HCT116 (cell line): Measurements from ENCODE around the gene MICAL1. TPM values are rescaled to one million over a fixed set of nuclear protein-coding genes. Genes with fewer than 3 reads are reported as not detected.

Experiments used
- ATAC-seq: fragments of 200-7000 bp; cut with Tn5 transposase; 2 replicates; pipeline ENCODE4 v1.9.1; 2020; ENCODE audit warnings: mild to moderate bottlenecking, moderate library complexity
- BruUV-seq: library from RNA; stranded (reverse); fragments of 400-500 nt; replicated peaks from 2 replicates; lab custom pipeline; 2021; lab: Mats Ljungman, UMichigan
- CTCF ChIA-PET: fragments of 300-600 bp; sonication (Branson Sonifier 250); formaldehyde crosslinking; loops from one replicate; lab custom pipeline; 2021; ENCODE audit warnings: antibody characterized with exemption; lab: Charles Lee
- POLR2A ChIA-PET: fragments of 300-600, 350-600 bp; sonication (Branson Sonifier 250); formaldehyde crosslinking; loops from one replicate; lab custom pipeline; 2021; ENCODE audit warnings: antibody characterized with exemption; lab: Charles Lee
- RAD21 ChIA-PET, 2 experiments: fragments of 300-600 bp; sonication (Branson Sonifier 250); formaldehyde crosslinking; loops; one replicate each; lab custom pipeline; 2023; ENCODE audit warnings: low total read pairs in 2 of 2; ENCODE audit not compliant: uncharacterized antibody in 2 of 2, unreplicated experiment in 2 of 2, low non-redundant PET in 1 of 2; lab: Charles Lee
- DNase-seq: peaks from one replicate; pipeline ENCODE4 v3.0.0-alpha.2; 2010; ENCODE audit warnings: low read depth, low spot score
- H2AFZ ChIP-seq: fragments of 200-600 bp; shearing (Covaris generic), sonication (generic); 2 replicates; pipeline ENCODE4 v1.6.1; 2017; ENCODE audit warnings: low read depth, mixed run types, mixed read lengths, antibody characterized with exemption, low read length; ENCODE audit not compliant: poor library complexity, severe bottlenecking
- H3K27ac ChIP-seq: 2 replicates; pipeline ENCODE4 v1.5.1; 2012; ENCODE audit warnings: low read depth, low read length
- H3K27me3 ChIP-seq: fragments of 200-600 bp; sonication (generic); 2 replicates; pipeline ENCODE4 v1.6.1; 2016; ENCODE audit warnings: mixed run types, low read length, mixed read lengths; ENCODE audit not compliant: insufficient read depth
- H3K36me3 ChIP-seq, 2 experiments: fragments of 200-500 bp in 1 of 2; fragments of 200-600 bp in 1 of 2; sonication (Bioruptor generic) in 1 of 2; sonication (generic) in 1 of 2; 2 replicates each; pipeline versions ENCODE4 v1.5.1 to v1.6.1; 2014 to 2016; ENCODE audit warnings: low read length in 2 of 2, inconsistent platforms in 1 of 2, mixed read lengths in 1 of 2, mixed run types in 1 of 2; ENCODE audit not compliant: insufficient read depth in 2 of 2, control insufficient read depth in 1 of 2
- H3K4me1 ChIP-seq, 2 experiments: fragments of 200-600 bp in 1 of 2; sonication (generic) in 1 of 2; 2 replicates each; pipeline versions ENCODE4 v1.5.1 to v1.6.1; 2012 to 2017; ENCODE audit warnings: low read length in 2 of 2, inconsistent platforms in 1 of 2, mild to moderate bottlenecking in 1 of 2, mixed read lengths in 1 of 2, mixed run types in 1 of 2, moderate library complexity in 1 of 2; ENCODE audit not compliant: insufficient read depth in 2 of 2, control insufficient read depth in 1 of 2
- H3K4me2 ChIP-seq: fragments of 200-600 bp; sonication (generic); 2 replicates; pipeline ENCODE4 v1.6.1; 2017; ENCODE audit warnings: mixed run types, low read length, mixed read lengths
- H3K4me3 ChIP-seq, 2 experiments: fragments of 200-600 bp in 1 of 2; sonication (generic) in 1 of 2; replicated peaks in 1 of 2; 2 replicates each; pipeline ENCODE4 v1.5.1; 2011 to 2016; ENCODE audit warnings: low read length in 2 of 2, control low read depth in 1 of 2, low read depth in 1 of 2, mild to moderate bottlenecking in 1 of 2, mixed read lengths in 1 of 2, mixed run types in 1 of 2
- H3K79me2 ChIP-seq: fragments of 200-600 bp; sonication (generic); 2 replicates; pipeline ENCODE4 v1.6.1; 2017; ENCODE audit warnings: mild to moderate bottlenecking, mixed run types, low read length, moderate library complexity, mixed read lengths; ENCODE audit not compliant: insufficient read depth
- H3K9ac ChIP-seq: fragments of 200-600 bp; sonication (generic); 2 replicates; pipeline ENCODE4 v1.6.1; 2016; ENCODE audit warnings: low read length, mixed read lengths
- H3K9me2 ChIP-seq: fragments of 200-600 bp; sonication (generic), shearing (Covaris generic); 2 replicates; pipeline ENCODE4 v1.6.1; 2017; ENCODE audit warnings: mixed run types, mild to moderate bottlenecking, moderate library complexity; ENCODE audit not compliant: insufficient read depth
- H3K9me3 ChIP-seq, 2 experiments: fragments of 200-500 bp in 1 of 2; fragments of 200-600 bp in 1 of 2; sonication (Bioruptor generic) in 1 of 2; sonication (generic) in 1 of 2; 2 replicates each; pipeline ENCODE4 v1.6.1; 2014 to 2017; ENCODE audit warnings: low read length in 2 of 2, mixed read lengths in 2 of 2, inconsistent platforms in 1 of 2, low read depth in 1 of 2, mild to moderate bottlenecking in 1 of 2, mixed run types in 1 of 2, moderate library complexity in 1 of 2; ENCODE audit not compliant: control insufficient read depth in 1 of 2, insufficient read depth in 1 of 2
- H4K20me1 ChIP-seq: fragments of 200-600 bp; sonication (generic), shearing (Covaris generic); 2 replicates; pipeline ENCODE4 v1.6.1; 2017; ENCODE audit warnings: mixed run types, mild to moderate bottlenecking, moderate library complexity; ENCODE audit not compliant: insufficient read depth
- CTCF ChIP-seq, 3 experiments: fragments of 200-600 bp in 1 of 3; sonication (generic) in 1 of 3; IDR thresholded peaks in 2 of 3; conservative IDR thresholded peaks in 1 of 3; 2 replicates each; pipeline ENCODE4 v1.5.1; 2012 to 2017; ENCODE audit warnings: low read depth in 2 of 3, low read length in 2 of 3, antibody characterized with exemption in 1 of 3, borderline replicate concordance in 1 of 3, control low read depth in 1 of 3, mild to moderate bottlenecking in 1 of 3, mixed read lengths in 1 of 3, mixed run types in 1 of 3, moderate library complexity in 1 of 3; ENCODE audit not compliant: insufficient read depth in 1 of 3
- ELF1 ChIP-seq: IDR thresholded peaks from 2 replicates; pipeline ENCODE4 v1.6.1; 2012; ENCODE audit warnings: low read depth, borderline replicate concordance
- EZH2phosphoT487 ChIP-seq: fragments of 200-600 bp; IDR thresholded peaks from 2 replicates; pipeline ENCODE4 v1.6.1; 2018; ENCODE audit warnings: antibody characterized with exemption, borderline replicate concordance
- FOSL1 ChIP-seq: IDR thresholded peaks from 2 replicates; pipeline ENCODE4 v1.6.1; 2012; ENCODE audit warnings: low read depth
- POLR2AphosphoS5 ChIP-seq: IDR thresholded peaks from 2 replicates; pipeline ENCODE4 v1.6.1; 2011; ENCODE audit warnings: mild to moderate bottlenecking, low read depth, low read length, moderate library complexity
- SP1 ChIP-seq: IDR thresholded peaks from 2 replicates; pipeline ENCODE4 v1.6.1; 2012; ENCODE audit warnings: low read depth
- YY1 ChIP-seq: IDR thresholded peaks from 2 replicates; pipeline ENCODE4 v1.6.1; 2011; ENCODE audit warnings: low read length, low read depth, moderate library complexity, mild to moderate bottlenecking; ENCODE audit not compliant: insufficient replicate concordance; ENCODE audit errors: extremely low read depth
- intact Hi-C: fragments of 100-400 bp; cut with micrococcal nuclease; formaldehyde crosslinking; loops from 2 replicates; pipeline ENCODE4 v1.10.0; 2022
- total RNA-seq: library from RNA; stranded (reverse); gene quantifications from one replicate; pipeline ENCODE4 v1.2.1, GENCODE V29; 2021; ENCODE audit not compliant: unreplicated experiment

MICAL1 gene
- total RNA-seq, 1 experiment from 2014 or later, result 23.9 TPM

- no TSS peak for BruUV-seq
- H2AFZ ChIP-seq, result no peak overlapping the region
- ChIA-PET RAD21 (no interaction called here), POLR2A (no interaction called here), CTCF (no interaction called here)
- no peak overlapping the region for H3K4me2 ChIP-seq
- H3K9me3 ChIP-seq, result no peaks in the 10 kb centered on the region
- peaks cover 24% of the 10 kb centered on the region for H3K79me2 ChIP-seq
- H3K36me3 ChIP-seq, result peaks cover 10 to 15% of the 10 kb centered on the region in 2 experiments; a peak in 3 of 4 replicates
- DNase-seq, result no peak
- peaks cover 4 to 15% of the 10 kb centered on the region in 2 experiments; a peak in 3 of 4 replicates for H3K4me1 ChIP-seq
- no peaks in the 10 kb centered on the region for H3K9me2 ChIP-seq
- no peaks in the 10 kb centered on the region for H4K20me1 ChIP-seq
- no peaks in the 10 kb centered on the region for H3K27me3 ChIP-seq
- intact Hi-C loops, result no loop called here
- TF ChIP-seq EZH2phosphoT487 (no peak), YY1 (no peak), CTCF (IDR thresholded peaks at IDR 0.05 in 2 of 3, conservative IDR thresholded peaks at IDR 0.05 in 1 of 3; ENCODE audit: borderline replicate concordance in 1 of 3, insufficient read depth in 1 of 3, low read depth in 2 of 3, low read length in 2 of 3) (no peak), FOSL1 (no peak), POLR2AphosphoS5 (no peak), ELF1 (no peak), SP1 (no peak)
- H3K27ac ChIP-seq, result no peak overlapping the region
- no peak for ATAC-seq
- no peak overlapping the region for H3K4me3 ChIP-seq
- no peak overlapping the region for H3K9ac ChIP-seq
Measured at GRCh38 chr6:109485266-109485935, 29.8 kb upstream of the MICAL1 start.
